ENCODE data around the gene PDCD6IP.

DNA sequence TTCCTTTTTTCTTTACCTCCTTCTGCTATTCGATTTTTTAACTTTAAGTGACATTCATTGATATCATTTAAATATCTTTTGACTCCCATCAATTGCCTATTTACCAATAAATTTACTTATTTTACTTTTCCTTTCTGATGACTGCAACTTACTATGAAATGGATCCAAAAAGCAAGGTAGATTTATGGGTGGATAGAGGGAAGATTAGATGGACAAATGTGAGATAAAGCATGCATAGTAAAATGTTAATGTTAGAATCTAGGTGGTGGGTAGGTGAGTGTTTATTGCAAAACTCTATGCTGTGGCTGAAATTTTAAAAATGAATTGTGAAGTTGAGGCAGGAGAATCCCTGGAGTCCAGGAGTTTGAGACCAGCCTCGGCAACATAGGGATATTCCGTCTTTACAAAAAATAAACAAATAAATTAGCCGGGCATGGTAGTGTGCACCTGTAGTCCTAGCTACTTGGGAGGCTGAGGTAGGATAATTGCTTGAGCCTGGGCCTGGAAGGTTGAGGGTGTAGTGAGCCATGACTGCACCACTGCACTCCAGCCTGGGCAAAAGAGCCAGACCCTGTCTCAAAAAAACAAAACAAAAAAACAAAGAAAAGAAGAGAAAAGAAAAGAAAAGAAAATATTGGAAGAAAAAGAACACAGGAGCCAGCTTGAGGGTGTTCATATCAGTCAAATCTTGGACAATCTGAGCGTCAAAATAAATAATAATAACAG, 6.1 kb upstream of the PDCD6IP start:
- TF ChIP-seq POLR2A (IDR thresholded peaks at IDR 0.05), result no peak
- TF ChIP-seq, protein P1, sequence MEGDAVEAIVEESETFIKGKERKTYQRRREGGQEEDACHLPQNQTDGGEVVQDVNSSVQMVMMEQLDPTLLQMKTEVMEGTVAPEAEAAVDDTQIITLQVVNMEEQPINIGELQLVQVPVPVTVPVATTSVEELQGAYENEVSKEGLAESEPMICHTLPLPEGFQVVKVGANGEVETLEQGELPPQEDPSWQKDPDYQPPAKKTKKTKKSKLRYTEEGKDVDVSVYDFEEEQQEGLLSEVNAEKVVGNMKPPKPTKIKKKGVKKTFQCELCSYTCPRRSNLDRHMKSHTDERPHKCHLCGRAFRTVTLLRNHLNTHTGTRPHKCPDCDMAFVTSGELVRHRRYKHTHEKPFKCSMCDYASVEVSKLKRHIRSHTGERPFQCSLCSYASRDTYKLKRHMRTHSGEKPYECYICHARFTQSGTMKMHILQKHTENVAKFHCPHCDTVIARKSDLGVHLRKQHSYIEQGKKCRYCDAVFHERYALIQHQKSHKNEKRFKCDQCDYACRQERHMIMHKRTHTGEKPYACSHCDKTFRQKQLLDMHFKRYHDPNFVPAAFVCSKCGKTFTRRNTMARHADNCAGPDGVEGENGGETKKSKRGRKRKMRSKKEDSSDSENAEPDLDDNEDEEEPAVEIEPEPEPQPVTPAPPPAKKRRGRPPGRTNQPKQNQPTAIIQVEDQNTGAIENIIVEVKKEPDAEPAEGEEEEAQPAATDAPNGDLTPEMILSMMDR (IDR thresholded peaks at IDR 0.05), result no peak
